Erythroblast (primary cell): ENCODE measurements around the gene SLFN14.

Experiments used
- GATA1 ChIP-seq: IDR thresholded peaks from 2 replicates; pipeline ENCODE4 v1.6.1; 2011; ENCODE audit warnings: low read depth, mild to moderate bottlenecking, control low read depth, low read length, moderate library complexity
- POLR2A ChIP-seq: IDR thresholded peaks from 2 replicates; pipeline ENCODE4 v1.6.1; 2011; ENCODE audit warnings: mild to moderate bottlenecking, low read length

GRCh38 chr17:35541434-35541833, 19.2 kb downstream of the SLFN14 start:
- TF ChIP-seq POLR2A (no peak), GATA1 (no peak)
